Tibial nerve (tissue), 4 donors: ENCODE data around the gene TTC33. TPM values are rescaled to one million over a fixed set of nuclear protein-coding genes. Genes with fewer than 3 reads are reported as not detected.

ENCODE experiments used
- DNase-seq, 2 donors: peaks; one replicate each; pipeline ENCODE4 v3.0.0-alpha.2; 2019; ENCODE audit warnings: low spot score in 2 of 2
- H3K27ac ChIP-seq, 4 donors: fragments of 200-600 bp; sonication (generic) in 3 of 4; one replicate each; pipeline ENCODE4 v1.5.1; 2017 to 2019; ENCODE audit warnings: mild to moderate bottlenecking in 1 of 4
- H3K27me3 ChIP-seq, 2 donors: fragments of 200-600 bp; sonication (generic) in 1 of 2; one replicate each; pipeline versions ENCODE4 v1.5.1 to v1.6.0; 2017 to 2019
- H3K36me3 ChIP-seq, 3 donors: fragments of 200-600 bp; sonication (generic); one replicate each; pipeline ENCODE4 v1.5.1; 2018 to 2019
- H3K4me1 ChIP-seq, 4 donors: fragments of 200-600 bp; sonication (generic) in 3 of 4; one replicate each; pipeline ENCODE4 v1.5.1; 2017 to 2019
- H3K4me3 ChIP-seq, 4 donors: fragments of 200-600 bp; sonication (generic) in 3 of 4; one replicate each; pipeline ENCODE4 v1.5.1; 2017 to 2019; ENCODE audit warnings: mild to moderate bottlenecking in 1 of 4, moderate library complexity in 1 of 4
- H3K9me3 ChIP-seq, 4 donors: fragments of 200-600 bp; sonication (generic) in 3 of 4; one replicate each; pipeline ENCODE4 v1.5.1; 2017 to 2019
- EP300 ChIP-seq, 2 donors: sonication (generic); formaldehyde crosslinking; IDR thresholded peaks; one replicate each; pipeline ENCODE4 v1.6.1; 2017; ENCODE audit warnings: antibody characterized with exemption in 2 of 2, mild to moderate bottlenecking in 1 of 2
- POLR2A ChIP-seq, 2 donors: fragments of 450-650 bp; IDR thresholded peaks; one replicate each; pipeline ENCODE4 v1.6.1; 2017; ENCODE audit warnings: antibody characterized with exemption in 2 of 2, mild to moderate bottlenecking in 2 of 2, moderate library complexity in 2 of 2
- WGBS, 2 donors: methylation state at CpG; one replicate each; pipeline ENCODE4 v1.1.5; 2018; 5-methylcytosine and 5-hydroxymethylcytosine counted together
- total RNA-seq, 4 donors: library from RNA; depleted of rRNA; stranded (reverse); fragments of >200 nt; gene quantifications; one replicate each; pipeline ENCODE4 v1.1.0, GENCODE V29; 2016
- TF ChIP-seq, protein P1 (sequence below), 5 experiments: fragments of 200-600 bp in 3 of 5; fragments of 450-650 bp in 2 of 5; sonication (generic) in 3 of 5; IDR thresholded peaks; one replicate each; pipeline ENCODE4 v1.5.1; 2016 to 2019; ENCODE audit warnings: antibody characterized with exemption in 5 of 5, mild to moderate bottlenecking in 3 of 5, moderate library complexity in 2 of 5

Gene TTC33
- total RNA-seq, 4 donors from 2014 or later: 11.4 to 27.1 (median 19.9) TPM

DNA sequence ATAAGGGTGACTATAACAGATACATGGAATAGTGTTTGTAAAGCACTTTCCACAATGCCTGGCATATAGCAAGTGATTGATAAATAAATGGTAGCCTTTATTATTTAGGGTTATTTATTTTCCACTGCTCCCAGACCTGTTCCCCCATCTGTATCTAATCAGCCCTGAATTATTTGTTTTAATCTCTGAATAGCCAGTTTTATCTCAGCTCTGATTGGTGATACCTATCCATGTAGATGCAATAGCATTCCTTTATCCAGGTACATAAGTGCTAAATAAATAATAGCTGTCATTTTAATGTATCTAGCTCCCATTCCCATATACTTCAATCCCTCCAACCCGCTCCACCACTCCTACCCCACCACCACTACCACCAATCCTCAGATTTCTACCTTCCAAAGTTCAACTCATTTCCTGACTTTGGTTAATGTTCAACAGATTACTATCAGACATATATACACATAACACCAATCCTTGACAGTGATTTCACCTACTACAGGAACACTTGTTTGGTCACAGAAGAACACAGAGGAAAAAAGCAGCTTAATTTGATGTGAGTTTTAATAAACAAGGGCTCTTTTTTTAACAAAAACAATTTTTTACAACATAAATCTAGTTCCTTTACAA, 28.4 kb upstream of the TTC33 start:
- Histone ChIP-seq H3K27ac (no peak overlapping the region), H3K9me3 (peaks cover 0 to 8% (median 2%) of the 10 kb centered on the region in 4 donors), H3K4me1 (peaks cover 0 to 23% (median 3%) of the 10 kb centered on the region in 4 donors), H3K36me3 (peaks cover 0 to 16% (median 0%) of the 10 kb centered on the region in 3 donors), H3K4me3 (no peak overlapping the region), H3K27me3 (no peaks in the 10 kb centered on the region)
- TF ChIP-seq, protein P1, sequence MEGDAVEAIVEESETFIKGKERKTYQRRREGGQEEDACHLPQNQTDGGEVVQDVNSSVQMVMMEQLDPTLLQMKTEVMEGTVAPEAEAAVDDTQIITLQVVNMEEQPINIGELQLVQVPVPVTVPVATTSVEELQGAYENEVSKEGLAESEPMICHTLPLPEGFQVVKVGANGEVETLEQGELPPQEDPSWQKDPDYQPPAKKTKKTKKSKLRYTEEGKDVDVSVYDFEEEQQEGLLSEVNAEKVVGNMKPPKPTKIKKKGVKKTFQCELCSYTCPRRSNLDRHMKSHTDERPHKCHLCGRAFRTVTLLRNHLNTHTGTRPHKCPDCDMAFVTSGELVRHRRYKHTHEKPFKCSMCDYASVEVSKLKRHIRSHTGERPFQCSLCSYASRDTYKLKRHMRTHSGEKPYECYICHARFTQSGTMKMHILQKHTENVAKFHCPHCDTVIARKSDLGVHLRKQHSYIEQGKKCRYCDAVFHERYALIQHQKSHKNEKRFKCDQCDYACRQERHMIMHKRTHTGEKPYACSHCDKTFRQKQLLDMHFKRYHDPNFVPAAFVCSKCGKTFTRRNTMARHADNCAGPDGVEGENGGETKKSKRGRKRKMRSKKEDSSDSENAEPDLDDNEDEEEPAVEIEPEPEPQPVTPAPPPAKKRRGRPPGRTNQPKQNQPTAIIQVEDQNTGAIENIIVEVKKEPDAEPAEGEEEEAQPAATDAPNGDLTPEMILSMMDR (IDR thresholded peaks at IDR 0.05): no peak
- TF ChIP-seq POLR2A (IDR thresholded peaks at IDR 0.05) (no peak), EP300 (IDR thresholded peaks at IDR 0.05) (no peak)
- no peak for DNase-seq
- WGBS, 2 donors: 93 to 100% methylated on average over 1 of the region's 1 CpG

DNA sequence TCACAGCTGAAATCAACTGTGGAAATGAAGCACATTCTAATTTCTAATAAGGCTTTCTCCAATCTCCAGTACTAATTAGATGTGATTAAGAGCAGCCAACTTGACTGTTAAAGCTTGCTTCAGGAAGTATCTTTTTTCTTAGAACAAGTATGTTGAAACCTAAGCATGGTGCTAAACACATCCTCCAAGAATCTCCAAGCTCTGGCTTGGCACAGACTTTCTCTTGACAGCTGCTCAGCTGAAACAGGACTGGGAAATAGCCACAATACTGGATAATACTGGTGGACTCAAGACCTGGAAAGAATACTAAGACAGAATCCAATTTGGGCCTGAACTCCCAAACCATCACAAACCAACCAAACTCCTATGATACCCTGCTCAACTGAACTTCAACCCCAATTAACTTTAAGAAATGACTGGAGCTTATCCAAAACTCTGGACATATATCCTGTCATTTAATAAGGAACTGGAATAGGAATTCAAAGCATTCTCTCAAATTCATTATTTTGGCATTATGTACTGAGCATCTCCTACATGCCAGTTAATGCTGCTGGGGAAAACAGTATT, 26.2 kb upstream of the TTC33 start:
- H3K9me3 ChIP-seq: no peaks in the 10 kb centered on the region
- no peak overlapping the region for H3K27ac ChIP-seq
- H3K27me3 ChIP-seq: no peaks in the 10 kb centered on the region
- no peak overlapping the region for H3K4me3 ChIP-seq
- no peak for DNase-seq
- H3K4me1 ChIP-seq: peaks cover 0 to 23% (median 3%) of the 10 kb centered on the region in 4 donors
- H3K36me3 ChIP-seq: peaks cover 0 to 11% (median 0%) of the 10 kb centered on the region in 3 donors
- TF ChIP-seq POLR2A (IDR thresholded peaks at IDR 0.05) (no peak), EP300 (IDR thresholded peaks at IDR 0.05) (no peak)
- TF ChIP-seq, protein P1 (IDR thresholded peaks at IDR 0.05): no peak

DNA sequence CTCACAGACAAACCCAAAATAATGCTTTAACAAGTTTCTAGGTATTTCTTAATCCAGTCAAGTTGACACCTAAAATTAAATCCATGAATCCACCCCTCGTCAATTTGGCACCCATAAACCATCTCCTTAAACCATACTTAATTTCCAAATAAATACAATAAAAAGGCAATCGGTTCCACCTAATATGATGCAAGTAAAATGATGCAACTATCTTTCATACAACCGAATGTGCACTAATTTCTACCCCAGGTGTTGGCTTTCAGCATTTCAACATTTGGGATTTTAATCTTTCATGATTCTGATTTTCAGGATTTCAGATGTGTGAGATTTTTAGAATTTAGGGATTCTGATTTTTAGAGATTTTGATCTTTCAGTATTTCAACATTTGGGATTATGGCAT, 25.1 kb upstream of the TTC33 start:
- no peak for DNase-seq
- TF ChIP-seq, protein P1 (IDR thresholded peaks at IDR 0.05): no peak
- TF ChIP-seq EP300 (IDR thresholded peaks at IDR 0.05) (no peak), POLR2A (IDR thresholded peaks at IDR 0.05) (no peak)
- H3K36me3 ChIP-seq: peaks cover 0 to 21% (median 0%) of the 10 kb centered on the region in 3 donors
- WGBS, 2 donors: 92 to 96% methylated on average over 3 of the region's 3 CpGs
- peaks cover 0 to 21% (median 5%) of the 10 kb centered on the region in 4 donors for H3K4me1 ChIP-seq
- H3K4me3 ChIP-seq: no peak overlapping the region
- no peaks in the 10 kb centered on the region for H3K27me3 ChIP-seq
- H3K9me3 ChIP-seq: no peaks in the 10 kb centered on the region
- no peak overlapping the region for H3K27ac ChIP-seq

DNA sequence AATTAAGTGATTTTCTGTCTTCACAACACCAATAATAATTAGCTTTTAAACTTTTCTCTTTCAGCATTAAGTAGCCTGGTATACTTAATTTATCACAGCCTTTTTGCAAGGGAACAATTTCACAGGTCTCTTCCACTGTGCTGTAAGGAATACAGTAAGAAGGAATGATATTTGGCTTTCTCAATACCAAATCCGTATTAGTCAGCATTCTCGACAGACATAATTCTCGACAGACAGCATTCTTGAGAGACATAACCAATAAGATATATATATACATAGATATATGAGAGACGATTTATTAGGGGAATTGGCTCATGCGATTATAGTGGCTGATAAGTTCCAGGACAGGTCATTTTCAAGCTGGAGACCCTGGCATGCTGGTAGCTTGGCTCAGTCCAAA, 24.4 kb upstream of the TTC33 start:
- no peaks in the 10 kb centered on the region for H3K27me3 ChIP-seq
- H3K4me3 ChIP-seq: no peak overlapping the region
- TF ChIP-seq POLR2A (IDR thresholded peaks at IDR 0.05) (no peak), EP300 (IDR thresholded peaks at IDR 0.05) (no peak)
- TF ChIP-seq, protein P1 (IDR thresholded peaks at IDR 0.05): no peak
- H3K36me3 ChIP-seq: peaks cover 0 to 27% (median 0%) of the 10 kb centered on the region in 3 donors
- no peak for DNase-seq
- no peaks in the 10 kb centered on the region for H3K9me3 ChIP-seq
- H3K27ac ChIP-seq: no peak overlapping the region
- WGBS, 2 donors: 80 to 88% methylated on average over 5 of the region's 5 CpGs
- peaks cover 0 to 14% (median 7%) of the 10 kb centered on the region in 4 donors for H3K4me1 ChIP-seq

DNA sequence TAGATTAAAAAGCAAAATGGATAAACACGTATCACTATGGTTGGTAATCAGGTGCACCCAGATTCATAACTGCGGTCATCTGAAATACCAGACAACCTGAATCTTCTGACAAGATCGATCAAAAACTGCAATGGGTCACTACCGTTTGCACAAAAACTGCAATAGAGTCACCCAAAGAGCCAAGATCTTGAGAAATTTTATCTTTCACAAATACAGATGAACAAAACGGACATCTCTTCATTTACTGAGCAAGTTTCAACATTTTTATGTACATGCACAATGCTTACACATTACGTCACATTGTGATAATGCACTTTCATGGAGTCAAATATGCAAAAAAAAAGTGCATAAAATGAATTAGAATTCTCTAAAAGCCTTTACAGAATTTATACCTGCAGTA, 23.8 kb upstream of the TTC33 start:
- WGBS, 2 donors: 92 to 97% methylated on average over 6 of the region's 6 CpGs
- no peak overlapping the region for H3K27ac ChIP-seq
- H3K27me3 ChIP-seq: no peaks in the 10 kb centered on the region
- DNase-seq: no peak
- H3K4me1 ChIP-seq: peaks cover 0 to 13% (median 6%) of the 10 kb centered on the region in 4 donors
- no peak overlapping the region for H3K4me3 ChIP-seq
- peaks cover 0 to 34% (median 0%) of the 10 kb centered on the region in 3 donors for H3K36me3 ChIP-seq
- no peaks in the 10 kb centered on the region for H3K9me3 ChIP-seq
- TF ChIP-seq POLR2A (IDR thresholded peaks at IDR 0.05) (no peak), EP300 (IDR thresholded peaks at IDR 0.05) (no peak)
- TF ChIP-seq, protein P1 (IDR thresholded peaks at IDR 0.05): no peak
